HEK293 (cell line): ENCODE results near the gene MID1IP1.

Experiments used
- ATF2 ChIP-seq: fragments of 450-650 bp; formaldehyde crosslinking; IDR thresholded peaks from 2 replicates; pipeline ENCODE4 v1.5.1; 2016; ENCODE audit warnings: missing biosample characterization, missing genetic modification characterization, low read depth
- SALL2 ChIP-seq: fragments of 450-650 bp; formaldehyde crosslinking; IDR thresholded peaks from 2 replicates; pipeline ENCODE4 v1.5.0; 2017; ENCODE audit warnings: missing biosample characterization, mild to moderate bottlenecking, missing genetic modification characterization, borderline replicate concordance
- SP2 ChIP-seq: fragments of 450-650 bp; formaldehyde crosslinking; IDR thresholded peaks from 2 replicates; pipeline ENCODE4 v1.5.1; 2016; ENCODE audit warnings: missing biosample characterization, missing genetic modification characterization
- ZBTB1 ChIP-seq: fragments of 450-650 bp; formaldehyde crosslinking; IDR thresholded peaks from 2 replicates; pipeline ENCODE4 v1.5.1; 2016; ENCODE audit warnings: missing biosample characterization, missing genetic modification characterization
- ZBTB26 ChIP-seq: fragments of 450-650 bp; formaldehyde crosslinking; optimal IDR thresholded peaks from 2 replicates; pipeline ENCODE3; 2016; ENCODE audit warnings: missing biosample characterization, mild to moderate bottlenecking, missing genetic modification characterization
- ZFHX2 ChIP-seq: fragments of 450-650 bp; formaldehyde crosslinking; conservative IDR thresholded peaks from 2 replicates; pipeline ENCODE4 v1.5.1; 2016; ENCODE audit warnings: missing biosample characterization, missing genetic modification characterization
- ZNF133 ChIP-seq: fragments of 450-650 bp; formaldehyde crosslinking; IDR thresholded peaks from 2 replicates; pipeline ENCODE4 v1.5.1; 2016; ENCODE audit warnings: missing biosample characterization, missing genetic modification characterization
- ZNF274 ChIP-seq, 2 experiments: fragments of 200-500 bp in 1 of 2; fragments of 450-650 bp in 1 of 2; sonication (Bioruptor generic) in 1 of 2; formaldehyde crosslinking in 1 of 2; IDR thresholded peaks; 2 replicates each; pipeline versions ENCODE4 v1.5.1 to v1.6.1; 2014 to 2016; ENCODE audit warnings: borderline replicate concordance in 1 of 2, inconsistent platforms in 1 of 2, low read length in 1 of 2, missing biosample characterization in 1 of 2, missing genetic modification characterization in 1 of 2
- ZNF292 ChIP-seq: fragments of 450-650 bp; formaldehyde crosslinking; IDR thresholded peaks from 2 replicates; pipeline ENCODE4 v1.5.1; 2016; ENCODE audit warnings: low read depth, missing biosample characterization, missing genetic modification characterization, borderline replicate concordance
- ZNF311 ChIP-seq: fragments of 450-650 bp; formaldehyde crosslinking; IDR thresholded peaks from 2 replicates; pipeline ENCODE4 v1.5.1; 2017; ENCODE audit warnings: missing biosample characterization, missing genetic modification characterization, borderline replicate concordance
- ZNF510 ChIP-seq: fragments of 450-650 bp; formaldehyde crosslinking; IDR thresholded peaks from 2 replicates; pipeline ENCODE4 v1.5.1; 2018; ENCODE audit warnings: mild to moderate bottlenecking, missing genetic modification characterization, missing biosample characterization; ENCODE audit not compliant: insufficient replicate concordance
- ZNF558 ChIP-seq: fragments of 450-650 bp; formaldehyde crosslinking; IDR thresholded peaks from 2 replicates; pipeline ENCODE4 v1.5.1; 2016; ENCODE audit warnings: missing biosample characterization, missing genetic modification characterization
- ZNF571 ChIP-seq: fragments of 450-650 bp; formaldehyde crosslinking; IDR thresholded peaks from 2 replicates; pipeline ENCODE4 v1.5.0; 2017; ENCODE audit warnings: missing biosample characterization, missing genetic modification characterization
- ZNF626 ChIP-seq: fragments of 450-650 bp; sonication (Bioruptor Pico); formaldehyde crosslinking; IDR thresholded peaks from 2 replicates; pipeline ENCODE4 v1.5.1; 2018; ENCODE audit warnings: missing biosample characterization, missing genetic modification characterization, inconsistent platforms
- ZNF664 ChIP-seq: fragments of 450-650 bp; formaldehyde crosslinking; IDR thresholded peaks from 2 replicates; pipeline ENCODE4 v1.5.1; 2016; ENCODE audit warnings: missing biosample characterization, missing genetic modification characterization
- ZNF670 ChIP-seq: fragments of 450-650 bp; formaldehyde crosslinking; IDR thresholded peaks from 2 replicates; pipeline ENCODE4 v1.5.1; 2016; ENCODE audit warnings: missing biosample characterization, missing genetic modification characterization, low read depth
- ZNF707 ChIP-seq: fragments of 450-650 bp; formaldehyde crosslinking; IDR thresholded peaks from 2 replicates; pipeline ENCODE4 v1.5.1; 2016; ENCODE audit warnings: missing biosample characterization, missing genetic modification characterization
- ZNF76 ChIP-seq: fragments of 450-650 bp; formaldehyde crosslinking; IDR thresholded peaks from 2 replicates; pipeline ENCODE4; 2016; ENCODE audit warnings: low read depth, missing biosample characterization, missing genetic modification characterization, borderline replicate concordance
- ZSCAN16 ChIP-seq: fragments of 450-650 bp; formaldehyde crosslinking; IDR thresholded peaks from 2 replicates; pipeline ENCODE4 v1.5.1; 2016; ENCODE audit warnings: missing biosample characterization, missing genetic modification characterization
- TF ChIP-seq, protein P1 (sequence below): fragments of 450-650 bp; IDR thresholded peaks from 2 replicates; pipeline ENCODE4 v1.5.1; 2018; ENCODE audit warnings: missing biosample characterization, mild to moderate bottlenecking, missing genetic modification characterization
- TF ChIP-seq, protein P2 (sequence below): fragments of 450-650 bp; formaldehyde crosslinking; IDR thresholded peaks from 2 replicates; pipeline ENCODE4 v1.5.1; 2017; ENCODE audit warnings: missing biosample characterization, missing genetic modification characterization
- TF ChIP-seq, protein P3 (sequence below): fragments of 450-650 bp; formaldehyde crosslinking; IDR thresholded peaks from 2 replicates; pipeline ENCODE4 v1.5.0; 2017; ENCODE audit warnings: missing biosample characterization, missing genetic modification characterization, borderline replicate concordance

Gene MID1IP1

DNA sequence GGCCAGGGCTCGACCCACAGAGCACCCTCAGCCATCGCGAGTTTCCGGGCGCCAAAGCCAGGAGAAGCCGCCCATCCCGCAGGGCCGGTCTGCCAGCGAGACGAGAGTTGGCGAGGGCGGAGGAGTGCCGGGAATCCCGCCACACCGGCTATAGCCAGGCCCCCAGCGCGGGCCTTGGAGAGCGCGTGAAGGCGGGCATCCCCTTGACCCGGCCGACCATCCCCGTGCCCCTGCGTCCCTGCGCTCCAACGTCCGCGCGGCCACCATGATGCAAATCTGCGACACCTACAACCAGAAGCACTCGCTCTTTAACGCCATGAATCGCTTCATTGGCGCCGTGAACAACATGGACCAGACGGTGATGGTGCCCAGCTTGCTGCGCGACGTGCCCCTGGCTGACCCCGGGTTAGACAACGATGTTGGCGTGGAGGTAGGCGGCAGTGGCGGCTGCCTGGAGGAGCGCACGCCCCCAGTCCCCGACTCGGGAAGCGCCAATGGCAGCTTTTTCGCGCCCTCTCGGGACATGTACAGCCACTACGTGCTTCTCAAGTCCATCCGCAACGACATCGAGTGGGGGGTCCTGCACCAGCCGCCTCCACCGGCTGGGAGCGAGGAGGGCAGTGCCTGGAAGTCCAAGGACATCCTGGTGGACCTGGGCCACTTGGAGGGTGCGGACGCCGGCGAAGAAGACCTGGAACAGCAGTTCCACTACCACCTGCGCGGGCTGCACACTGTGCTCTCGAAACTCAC, 3.6 kb downstream of the MID1IP1 start (continued):
- TF ChIP-seq ZNF510 (no peak), ZNF76 (0 out of 2 replicates have a peak, but pooled peaks have one; percentile 18), ZSCAN16 (no peak), ZNF292 (no peak), SALL2 (tag by site-specific recombination) (no peak), ZBTB1 (tag by site-specific recombination) (no peak), ZNF707 (no peak), SP2 (tag by site-specific recombination) (peak; percentile 70), ZNF670 (tag by site-specific recombination) (no peak), ZBTB26 (tag by site-specific recombination) (peak; percentile 61), ZNF274 (IDR thresholded peaks at IDR 0.05; ENCODE audit: low read length) (no peak), ZNF274 (tag by site-specific recombination; IDR thresholded peaks at IDR 0.05; ENCODE audit: borderline replicate concordance) (no peak), ZNF311 (tag by site-specific recombination) (no peak), ZNF571 (tag by site-specific recombination) (no peak), ATF2 (no peak), ZNF626 (no peak), ZNF558 (tag by site-specific recombination) (no peak), ZNF664 (tag by site-specific recombination) (no peak), ZNF133 (tag by site-specific recombination) (no peak), ZFHX2 (tag by site-specific recombination) (peak; percentile 68)
- TF ChIP-seq, protein P1, sequence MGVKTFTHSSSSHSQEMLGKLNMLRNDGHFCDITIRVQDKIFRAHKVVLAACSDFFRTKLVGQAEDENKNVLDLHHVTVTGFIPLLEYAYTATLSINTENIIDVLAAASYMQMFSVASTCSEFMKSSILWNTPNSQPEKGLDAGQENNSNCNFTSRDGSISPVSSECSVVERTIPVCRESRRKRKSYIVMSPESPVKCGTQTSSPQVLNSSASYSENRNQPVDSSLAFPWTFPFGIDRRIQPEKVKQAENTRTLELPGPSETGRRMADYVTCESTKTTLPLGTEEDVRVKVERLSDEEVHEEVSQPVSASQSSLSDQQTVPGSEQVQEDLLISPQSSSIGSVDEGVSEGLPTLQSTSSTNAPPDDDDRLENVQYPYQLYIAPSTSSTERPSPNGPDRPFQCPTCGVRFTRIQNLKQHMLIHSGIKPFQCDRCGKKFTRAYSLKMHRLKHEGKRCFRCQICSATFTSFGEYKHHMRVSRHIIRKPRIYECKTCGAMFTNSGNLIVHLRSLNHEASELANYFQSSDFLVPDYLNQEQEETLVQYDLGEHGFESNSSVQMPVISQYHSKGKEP (tag by site-specific recombination) = no peak
- TF ChIP-seq, protein P2, sequence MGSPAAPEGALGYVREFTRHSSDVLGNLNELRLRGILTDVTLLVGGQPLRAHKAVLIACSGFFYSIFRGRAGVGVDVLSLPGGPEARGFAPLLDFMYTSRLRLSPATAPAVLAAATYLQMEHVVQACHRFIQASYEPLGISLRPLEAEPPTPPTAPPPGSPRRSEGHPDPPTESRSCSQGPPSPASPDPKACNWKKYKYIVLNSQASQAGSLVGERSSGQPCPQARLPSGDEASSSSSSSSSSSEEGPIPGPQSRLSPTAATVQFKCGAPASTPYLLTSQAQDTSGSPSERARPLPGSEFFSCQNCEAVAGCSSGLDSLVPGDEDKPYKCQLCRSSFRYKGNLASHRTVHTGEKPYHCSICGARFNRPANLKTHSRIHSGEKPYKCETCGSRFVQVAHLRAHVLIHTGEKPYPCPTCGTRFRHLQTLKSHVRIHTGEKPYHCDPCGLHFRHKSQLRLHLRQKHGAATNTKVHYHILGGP (tag by site-specific recombination) = no peak
- TF ChIP-seq, protein P3, sequence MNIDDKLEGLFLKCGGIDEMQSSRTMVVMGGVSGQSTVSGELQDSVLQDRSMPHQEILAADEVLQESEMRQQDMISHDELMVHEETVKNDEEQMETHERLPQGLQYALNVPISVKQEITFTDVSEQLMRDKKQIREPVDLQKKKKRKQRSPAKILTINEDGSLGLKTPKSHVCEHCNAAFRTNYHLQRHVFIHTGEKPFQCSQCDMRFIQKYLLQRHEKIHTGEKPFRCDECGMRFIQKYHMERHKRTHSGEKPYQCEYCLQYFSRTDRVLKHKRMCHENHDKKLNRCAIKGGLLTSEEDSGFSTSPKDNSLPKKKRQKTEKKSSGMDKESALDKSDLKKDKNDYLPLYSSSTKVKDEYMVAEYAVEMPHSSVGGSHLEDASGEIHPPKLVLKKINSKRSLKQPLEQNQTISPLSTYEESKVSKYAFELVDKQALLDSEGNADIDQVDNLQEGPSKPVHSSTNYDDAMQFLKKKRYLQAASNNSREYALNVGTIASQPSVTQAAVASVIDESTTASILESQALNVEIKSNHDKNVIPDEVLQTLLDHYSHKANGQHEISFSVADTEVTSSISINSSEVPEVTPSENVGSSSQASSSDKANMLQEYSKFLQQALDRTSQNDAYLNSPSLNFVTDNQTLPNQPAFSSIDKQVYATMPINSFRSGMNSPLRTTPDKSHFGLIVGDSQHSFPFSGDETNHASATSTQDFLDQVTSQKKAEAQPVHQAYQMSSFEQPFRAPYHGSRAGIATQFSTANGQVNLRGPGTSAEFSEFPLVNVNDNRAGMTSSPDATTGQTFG (tag by site-specific recombination) = no peak
